GM21423 (cell line): ENCODE results near the gene BMPER.

Experiments
- ATAC-seq: cut with Tn5 transposase; IDR thresholded peaks from one replicate; pipeline ENCODE4 v1.9.1; 2021; ENCODE audit warnings: mild to moderate bottlenecking, moderate library complexity; ENCODE audit not compliant: unreplicated experiment

BMPER gene

DNA sequence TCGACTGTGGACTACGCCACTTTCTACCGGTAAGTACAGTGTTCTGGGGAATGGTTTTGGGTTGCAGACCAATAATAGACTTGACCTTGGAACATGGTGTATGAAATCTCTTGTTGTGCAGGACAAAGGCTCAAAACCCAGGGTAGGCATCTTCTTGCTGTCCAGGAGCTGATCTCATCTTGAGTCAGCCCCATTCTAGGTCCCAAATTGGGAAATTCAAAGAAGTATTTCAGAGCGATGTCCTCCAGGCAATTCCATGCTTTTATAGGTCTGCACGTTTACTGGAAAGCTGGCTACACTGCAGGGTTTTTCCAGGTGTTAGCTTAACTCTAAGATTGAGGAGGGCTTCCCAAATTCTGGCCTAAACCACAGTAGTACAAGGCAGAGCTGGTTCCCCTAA is 180.7 kb downstream of the BMPER start:
- ATAC-seq: no peak

DNA sequence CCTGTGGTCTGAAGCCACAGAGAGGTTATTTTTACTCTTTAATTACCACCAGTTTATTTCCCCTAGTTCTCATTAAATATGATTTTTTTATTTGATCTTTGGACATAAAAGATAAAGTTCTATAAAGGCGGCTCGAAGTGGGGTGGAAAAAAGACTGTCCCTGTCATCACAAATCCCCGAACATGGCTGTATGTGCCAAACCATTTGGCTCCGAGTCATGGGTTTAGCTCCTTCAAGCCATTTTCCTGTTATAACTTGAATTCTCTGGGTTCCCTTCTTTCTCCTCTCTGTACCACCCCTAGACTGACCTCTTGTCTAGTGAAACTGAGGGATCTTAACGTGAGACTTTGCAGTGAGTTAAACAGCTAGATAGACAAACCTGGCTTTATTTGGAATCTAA is 181.6 kb downstream of the BMPER start:
- ATAC-seq: no peak

DNA sequence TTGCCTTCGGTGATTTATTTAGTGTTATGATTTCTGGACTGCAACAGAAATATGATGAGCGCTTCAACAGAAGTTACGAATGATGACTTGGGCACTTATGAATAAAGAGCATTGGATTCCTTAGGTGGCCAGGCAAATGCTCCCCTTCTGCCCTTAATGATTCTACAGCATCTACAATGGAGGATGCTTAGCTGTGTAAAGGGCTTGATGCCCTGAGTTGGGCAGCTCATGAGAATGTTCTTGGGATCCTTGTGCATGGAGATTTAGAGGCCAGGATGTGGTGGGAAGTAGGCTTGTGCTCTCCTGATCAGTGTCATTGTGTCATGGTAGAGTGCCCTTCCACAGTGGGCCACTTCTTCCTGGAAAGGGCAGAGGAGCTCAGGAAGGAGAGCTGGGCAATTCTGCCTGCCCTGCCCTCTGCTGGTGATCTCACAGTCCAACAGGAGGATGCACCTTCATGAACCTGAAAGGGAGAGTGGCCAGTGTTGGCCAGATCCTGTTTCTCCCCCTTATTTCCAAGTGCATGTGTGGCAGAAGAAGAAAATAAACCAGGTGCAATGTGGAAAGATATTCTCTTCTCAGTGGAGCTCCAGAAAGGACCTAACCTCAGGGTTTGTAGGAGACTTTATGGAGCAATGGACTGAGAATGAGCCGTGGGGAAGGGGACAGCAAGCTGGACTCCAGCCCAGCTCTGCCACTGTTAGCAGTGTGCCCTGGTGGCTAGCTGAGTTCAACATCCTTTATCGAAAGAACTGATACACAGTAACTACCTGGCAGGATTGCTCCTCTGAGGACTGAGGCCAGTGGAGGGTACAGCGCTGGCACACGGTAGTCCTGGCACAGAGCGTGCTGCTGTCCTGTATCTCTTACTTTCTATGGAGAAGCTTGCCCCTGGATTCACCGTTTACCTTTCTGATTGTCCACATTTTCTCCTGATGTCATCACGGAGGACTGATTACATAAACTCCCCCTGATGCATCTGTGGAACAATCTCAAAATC is 182.9 kb downstream of the BMPER start:
- no peak for ATAC-seq

DNA sequence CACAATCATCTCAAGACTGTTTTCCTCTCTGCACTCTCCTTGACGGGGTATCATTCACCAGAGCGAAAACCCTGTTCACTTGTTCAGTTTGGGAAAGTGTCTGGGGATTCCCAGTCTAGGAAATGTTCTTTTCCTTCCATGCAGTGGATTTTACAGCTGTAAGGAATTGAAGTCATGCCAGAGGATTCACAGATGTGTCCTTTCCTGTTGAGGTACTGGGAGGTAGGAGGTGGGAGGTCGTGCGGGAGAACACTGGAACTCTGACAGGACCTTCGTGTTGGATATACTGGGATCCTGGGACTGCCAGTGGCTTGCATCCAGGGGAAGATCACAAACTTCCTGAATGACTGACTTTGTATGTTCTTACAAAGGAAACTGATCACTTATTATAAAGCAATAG is 185.5 kb downstream of the BMPER start:
- no peak for ATAC-seq

DNA sequence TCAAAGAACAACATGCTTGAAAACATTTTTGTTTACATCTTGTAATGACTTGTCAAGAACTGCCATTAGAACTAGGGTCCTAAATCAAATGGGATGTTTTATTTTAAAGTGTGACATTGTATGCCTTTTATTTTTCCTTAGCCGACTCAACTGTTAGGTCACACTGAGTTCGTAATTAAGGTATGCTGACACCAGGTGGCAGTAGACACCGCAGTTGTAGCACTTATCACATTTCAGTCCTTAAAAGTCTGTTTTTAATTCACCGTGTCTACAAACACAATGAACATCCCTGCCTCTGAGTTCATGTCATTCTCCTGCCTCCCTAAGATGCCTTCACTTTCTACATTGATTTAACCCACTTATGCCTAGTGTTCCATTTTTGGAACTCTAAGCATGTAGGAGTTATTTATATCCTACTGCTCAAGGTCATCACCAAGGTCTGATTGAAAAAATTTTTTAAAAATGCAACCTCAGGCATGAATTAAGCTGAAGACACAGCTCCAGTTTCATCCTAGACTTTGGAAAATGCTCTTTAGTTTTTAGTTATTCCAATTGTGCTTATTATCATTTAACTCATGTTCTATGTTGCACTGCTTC is 186.1 kb downstream of the BMPER start:
- no peak for ATAC-seq

DNA sequence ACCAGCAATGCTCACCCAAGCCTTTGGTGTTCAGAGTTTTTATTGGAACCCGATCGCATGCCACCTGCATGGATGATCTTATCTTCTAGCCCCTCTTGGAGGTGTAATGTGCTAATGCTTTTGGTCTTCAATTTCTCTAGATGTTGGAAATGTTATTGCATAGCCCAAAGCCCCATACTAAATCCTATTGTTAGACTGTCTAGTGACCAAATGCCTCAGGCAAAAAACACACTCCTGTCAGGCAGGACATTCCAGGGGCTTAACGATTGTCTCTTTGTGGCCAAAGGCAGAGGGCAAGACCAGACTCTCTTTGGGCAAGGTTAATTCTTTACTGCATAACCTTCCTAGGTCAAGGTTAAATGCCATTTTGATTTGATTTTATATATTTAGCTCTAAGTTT is 187.9 kb downstream of the BMPER start:
- no peak for ATAC-seq

DNA sequence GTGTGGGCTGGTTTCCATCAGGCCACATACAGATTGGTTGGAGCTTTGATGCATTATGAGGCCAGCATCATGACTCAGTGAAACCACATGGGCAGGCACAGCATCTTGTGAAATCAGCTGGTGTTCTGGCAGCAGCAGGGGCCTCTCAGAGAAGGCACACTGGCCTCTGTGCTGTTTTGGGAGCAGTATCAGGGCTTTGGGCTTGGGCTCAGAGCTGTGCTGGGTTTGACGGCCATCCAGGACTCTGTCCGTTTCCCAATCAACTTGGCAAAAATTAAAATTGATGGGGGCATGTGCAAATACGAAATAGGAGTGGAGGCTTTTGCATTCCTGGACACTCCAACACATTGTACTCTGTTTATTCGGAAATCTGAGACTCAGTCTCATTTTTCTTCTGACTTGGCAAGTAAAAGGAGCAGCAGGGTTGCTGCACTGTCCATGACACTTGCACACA is 190.9 kb downstream of the BMPER start:
- no peak for ATAC-seq

DNA sequence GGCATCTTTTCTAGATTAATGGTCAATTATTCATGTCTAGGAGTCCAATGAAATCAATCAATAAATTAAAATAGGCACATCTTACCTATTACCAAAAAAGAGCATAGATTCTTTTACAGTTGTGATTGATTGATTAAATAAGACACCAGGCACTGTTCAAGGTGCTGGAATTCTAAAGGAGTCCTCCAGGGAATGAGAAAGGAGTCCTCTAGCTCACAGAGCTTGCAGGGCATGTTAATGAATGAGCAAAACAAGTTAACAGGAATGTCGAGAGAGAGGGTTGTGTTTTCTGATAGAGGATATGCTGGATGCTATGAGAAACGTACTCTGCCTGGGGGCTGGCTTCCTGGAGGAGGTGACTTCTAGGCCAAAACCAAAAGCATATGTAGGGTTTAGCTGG is 191.4 kb downstream of the BMPER start:
- ATAC-seq: no peak

DNA sequence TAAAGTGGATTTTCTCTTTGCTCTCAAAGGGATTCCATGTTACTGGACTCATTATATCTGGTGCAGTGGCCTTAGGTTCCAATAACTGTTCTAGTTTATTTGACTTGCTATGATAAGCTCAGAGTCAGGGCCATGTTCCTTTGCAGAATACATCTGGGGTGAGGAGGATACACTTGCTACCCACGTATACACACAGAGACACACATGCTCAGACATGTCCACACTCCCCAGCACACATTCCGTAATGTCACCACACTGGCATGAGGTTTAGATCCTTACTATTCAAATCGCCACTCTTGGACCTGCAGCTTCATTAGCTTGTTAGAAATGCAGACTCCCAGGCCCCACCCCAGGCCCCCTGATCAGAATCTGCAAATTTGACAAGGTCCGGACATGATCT is 195.3 kb downstream of the BMPER start:
- no peak for ATAC-seq

DNA sequence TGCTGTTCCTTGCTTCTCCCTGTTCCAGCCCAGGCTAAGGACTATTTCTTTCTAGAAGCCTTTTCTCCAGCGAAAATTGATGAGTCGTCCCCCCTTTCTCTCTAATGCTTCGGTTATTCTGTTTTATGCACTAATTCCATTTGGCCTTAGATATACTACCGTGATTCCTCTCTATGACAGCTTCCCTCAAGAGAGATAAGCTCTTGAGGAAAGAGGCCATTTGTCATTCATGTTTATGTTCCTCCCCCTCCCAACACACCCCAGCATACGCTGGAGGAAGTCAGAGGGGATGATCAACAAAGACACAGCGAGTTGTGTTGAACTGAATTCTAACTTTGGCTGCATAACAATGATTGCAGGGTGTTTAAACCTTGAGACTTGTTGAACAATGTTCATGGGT is 198.8 kb downstream of the BMPER start:
- ATAC-seq: no peak

DNA sequence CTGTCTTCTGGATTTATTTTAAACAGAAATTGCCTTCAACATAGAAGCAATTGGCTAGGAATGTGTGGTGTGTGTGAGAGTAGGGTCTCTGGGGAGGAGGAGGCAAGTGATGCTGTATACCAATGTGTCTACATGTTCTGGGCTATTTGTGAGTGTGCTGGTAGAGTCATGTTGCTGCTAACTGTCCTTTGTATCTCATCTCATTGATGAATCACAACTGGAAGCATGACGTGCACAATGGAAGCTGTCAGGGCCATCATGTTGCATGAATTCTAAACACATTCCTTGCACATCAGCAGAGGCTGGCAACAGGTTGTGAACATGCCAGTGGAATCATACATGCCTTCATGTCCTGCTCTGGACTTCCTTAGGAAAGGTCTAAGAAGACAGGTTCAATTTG is 199.7 kb downstream of the BMPER start:
- ATAC-seq: no peak

DNA sequence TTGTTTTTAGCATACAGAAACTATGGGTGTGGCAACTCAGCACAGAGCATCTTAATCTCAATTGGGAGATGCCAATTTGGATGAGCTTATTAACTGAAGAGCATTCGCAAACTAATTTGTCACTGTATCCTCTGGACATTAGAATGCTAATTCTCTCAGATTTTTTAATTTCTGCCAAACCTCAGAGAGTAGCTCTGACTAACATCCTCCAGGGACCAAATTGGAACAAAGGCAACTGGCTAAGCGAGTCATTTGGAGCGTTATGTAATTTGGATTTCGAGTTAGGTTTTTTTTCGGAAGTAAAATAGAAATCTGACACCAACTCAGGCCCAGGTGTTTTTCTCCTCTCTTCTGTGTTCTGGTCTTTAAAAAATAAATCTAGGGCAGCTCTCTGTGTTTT is 201.9 kb downstream of the BMPER start:
- no peak for ATAC-seq

DNA sequence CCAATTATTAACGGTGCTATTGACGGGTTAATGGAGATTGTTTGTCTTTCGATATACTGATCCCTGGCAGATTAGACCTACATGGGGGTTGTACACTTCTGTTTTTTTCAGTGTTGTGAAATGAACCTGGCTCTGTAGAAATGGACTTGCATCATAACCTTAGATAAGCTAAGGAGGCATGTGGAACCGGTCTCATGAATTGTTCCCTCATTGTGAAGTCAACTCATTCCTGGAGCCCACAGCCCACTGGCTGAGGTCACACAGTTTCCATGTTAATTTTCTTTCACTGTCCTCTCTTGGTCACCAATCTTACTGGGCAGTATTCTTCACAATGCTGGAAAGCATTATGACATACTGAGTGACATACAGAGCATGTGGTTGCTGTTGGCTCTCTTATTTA is 202.8 kb downstream of the BMPER start:
- no peak for ATAC-seq

DNA sequence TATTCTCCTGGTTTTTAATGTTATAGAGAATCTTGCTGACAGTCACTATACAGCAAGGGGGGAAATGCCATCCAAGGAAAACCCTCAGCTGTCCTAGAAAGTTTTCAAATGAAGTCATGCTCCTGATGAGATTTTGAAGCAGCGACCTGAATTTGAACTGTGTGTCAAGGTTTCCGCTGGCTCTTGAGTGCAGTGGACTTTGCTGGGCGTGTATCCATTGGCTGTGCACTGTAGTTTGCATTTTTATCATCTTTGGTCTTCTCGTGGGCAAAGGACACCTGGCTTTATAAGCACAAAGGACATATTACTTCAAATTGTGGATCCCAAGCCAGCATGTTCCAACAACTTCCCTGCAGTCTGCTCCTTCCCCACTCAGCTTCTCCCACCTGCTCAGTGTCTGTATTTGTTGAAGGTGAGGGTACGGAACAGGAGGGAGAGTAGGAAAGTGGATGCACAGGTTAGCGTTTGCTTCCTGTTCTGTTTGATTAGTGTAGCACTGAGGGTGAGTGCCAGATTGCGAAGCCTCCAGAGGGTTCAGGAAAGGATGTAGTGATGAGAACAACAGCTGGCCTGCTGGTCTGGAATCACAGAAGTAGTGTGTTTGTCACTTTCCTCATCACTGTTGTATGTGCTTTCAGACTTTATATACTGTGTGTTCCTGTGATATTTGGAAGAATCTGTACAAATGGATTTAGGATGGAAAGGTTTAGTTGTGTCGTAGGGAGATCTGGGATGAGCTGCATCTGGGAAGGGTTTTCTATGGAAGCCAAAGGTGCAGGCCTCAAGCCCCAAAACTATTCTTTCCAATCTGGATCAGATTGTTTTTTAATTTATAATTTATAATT is 204.8 kb downstream of the BMPER start:
- no peak for ATAC-seq

DNA sequence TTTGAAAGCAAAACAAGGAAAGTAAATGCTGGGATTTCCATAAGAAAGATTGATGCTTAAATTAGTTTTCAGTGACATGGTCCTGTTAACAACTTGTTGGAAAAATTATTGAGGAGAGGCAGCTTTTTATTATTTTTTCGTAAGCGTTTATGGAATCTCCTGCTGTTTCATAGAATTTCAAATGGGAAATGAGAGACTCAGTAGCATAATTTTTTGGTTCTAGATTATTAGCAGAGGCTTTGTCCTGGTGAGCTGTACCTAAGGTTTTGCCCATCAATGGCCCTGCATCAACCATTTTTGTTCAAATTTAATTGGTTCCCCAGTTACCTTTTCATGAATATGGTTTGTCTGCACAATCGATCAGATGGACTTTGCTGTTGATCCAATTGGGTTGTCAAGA is 205.7 kb downstream of the BMPER start:
- ATAC-seq: no peak

DNA sequence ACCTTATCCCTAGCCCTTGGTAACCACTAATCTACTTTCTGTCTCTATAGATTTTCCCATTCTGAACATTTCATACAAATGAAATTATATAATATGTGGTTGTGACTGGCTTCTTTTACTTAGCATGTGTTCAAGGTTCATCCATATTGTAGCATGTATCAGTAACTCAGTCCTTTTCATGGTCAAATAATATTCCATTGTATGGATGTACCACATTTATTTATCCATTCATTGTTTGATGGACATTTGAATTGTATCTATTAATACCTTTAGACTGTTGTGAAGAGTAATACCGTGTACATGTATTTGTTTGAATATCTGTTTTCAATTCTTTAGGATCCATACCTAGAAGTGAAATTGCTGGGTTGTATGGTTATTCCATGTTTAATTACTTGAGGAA is 210.2 kb downstream of the BMPER start:
- ATAC-seq: no peak

DNA sequence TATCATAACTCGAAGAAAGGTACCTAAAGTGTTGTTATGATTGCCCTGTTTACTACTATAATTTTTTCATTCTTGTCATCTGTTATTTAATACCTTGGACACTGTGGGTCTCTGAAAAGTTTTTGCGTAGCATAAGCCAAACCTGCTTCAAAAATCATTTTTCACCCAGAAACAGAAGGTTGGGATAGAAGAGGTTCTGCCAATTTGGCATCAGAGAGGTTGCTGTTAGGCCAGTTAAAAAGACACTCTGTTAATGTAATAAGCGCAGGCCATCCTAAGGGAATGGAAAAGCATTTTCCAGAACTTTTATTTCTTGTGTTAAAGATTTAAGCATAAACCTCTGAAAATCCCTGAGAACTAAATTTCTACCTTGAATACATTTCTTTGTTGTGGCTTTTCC is 212.2 kb downstream of the BMPER start:
- no peak for ATAC-seq

DNA sequence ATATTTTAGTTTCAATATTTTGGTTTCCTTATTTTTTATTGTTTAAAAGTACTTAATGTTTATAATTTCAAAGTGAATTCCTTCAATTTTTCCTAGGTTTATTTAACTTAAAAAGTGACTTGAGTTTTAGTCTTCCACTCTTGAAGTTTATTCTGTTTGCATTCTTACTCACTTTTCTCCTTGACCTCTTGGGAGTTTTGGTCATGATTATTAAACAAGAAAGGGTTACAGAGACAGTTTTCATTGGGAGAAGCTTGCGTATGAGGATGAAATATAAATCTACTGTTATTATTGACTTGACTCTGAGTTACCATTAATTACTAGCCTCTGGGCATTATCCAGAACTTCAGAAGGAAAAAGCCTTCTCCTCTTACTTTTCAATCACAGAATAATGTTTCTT is 216.0 kb downstream of the BMPER start:
- no peak for ATAC-seq

DNA sequence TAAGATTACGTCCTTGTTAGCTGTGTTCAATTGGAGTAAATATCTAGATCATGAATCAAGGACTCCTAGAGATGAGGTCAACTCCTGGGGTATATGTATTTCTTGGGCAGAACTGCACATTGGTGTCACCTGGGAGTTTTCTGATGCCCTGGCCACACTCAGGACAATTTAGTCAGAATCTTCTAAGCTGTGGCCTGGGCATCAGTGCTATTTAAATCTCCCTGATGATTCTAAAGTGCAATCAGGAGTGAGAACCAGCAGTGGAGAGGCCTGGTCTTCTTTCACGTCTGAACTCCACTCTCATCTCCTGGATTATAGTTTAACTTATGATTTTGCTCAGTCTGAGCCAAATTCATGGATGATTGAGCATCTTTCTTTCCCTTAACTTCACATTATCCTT is 218.0 kb downstream of the BMPER start:
- ATAC-seq: no peak

DNA sequence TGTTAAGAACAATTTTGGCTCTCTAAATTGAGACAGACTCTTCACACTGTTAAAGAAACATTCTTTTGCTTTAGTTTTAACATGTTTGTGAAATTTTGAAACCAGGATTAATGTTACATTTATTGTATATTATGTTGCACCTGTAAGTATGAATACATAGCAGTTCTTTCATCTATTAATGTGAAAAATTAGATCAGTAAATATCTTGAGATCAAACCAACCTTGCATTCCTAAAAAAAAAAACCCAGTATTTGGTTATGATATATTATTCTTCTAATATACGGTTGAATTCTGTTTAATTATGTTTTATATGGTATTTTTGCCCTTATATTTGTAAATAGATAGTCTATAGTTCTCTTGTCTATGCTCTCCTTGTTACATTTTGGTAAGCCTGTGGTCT is 219.4 kb downstream of the BMPER start:
- no peak for ATAC-seq

DNA sequence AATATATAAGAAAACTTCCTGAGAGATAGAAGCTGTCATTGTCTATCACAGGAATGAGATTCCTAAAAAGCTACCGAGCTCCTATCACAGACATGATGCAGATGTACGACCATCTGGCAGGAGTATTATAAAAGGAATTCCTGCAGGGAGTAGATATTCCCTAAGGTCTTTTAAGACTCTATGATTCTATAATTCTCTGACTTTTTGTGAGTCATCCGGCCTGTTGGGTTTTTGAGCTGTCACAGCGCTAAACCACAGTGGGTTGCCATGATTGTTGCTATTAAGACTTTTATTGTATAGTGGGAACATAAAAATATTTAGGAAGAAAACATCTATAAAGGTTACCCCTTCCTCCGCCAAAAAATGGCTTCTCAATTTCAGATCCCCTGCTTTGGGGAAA is 223.4 kb downstream of the BMPER start:
- no peak for ATAC-seq
